Gastrocnemius medialis (tissue), 4 donors: Measurements from ENCODE around the gene PPIL3.

ENCODE experiments used
- POLR2A ChIP-seq, 2 donors: fragments of 450-650 bp; IDR thresholded peaks; one replicate each; pipeline ENCODE4 v1.6.1; 2017; ENCODE audit warnings: antibody characterized with exemption in 2 of 2, mild to moderate bottlenecking in 2 of 2, moderate library complexity in 2 of 2
- TF ChIP-seq, protein P1 (sequence below), 5 experiments: fragments of 450-650 bp in 3 of 5; fragments of 200-600 bp in 2 of 5; sonication (generic) in 2 of 5; IDR thresholded peaks in 4 of 5; conservative IDR thresholded peaks in 1 of 5; 1 replicate in 4 of 5; 2 replicates in 1 of 5; pipeline ENCODE4 v1.5.1; 2016 to 2019; ENCODE audit warnings: antibody characterized with exemption in 5 of 5, mild to moderate bottlenecking in 3 of 5, moderate library complexity in 3 of 5

DNA sequence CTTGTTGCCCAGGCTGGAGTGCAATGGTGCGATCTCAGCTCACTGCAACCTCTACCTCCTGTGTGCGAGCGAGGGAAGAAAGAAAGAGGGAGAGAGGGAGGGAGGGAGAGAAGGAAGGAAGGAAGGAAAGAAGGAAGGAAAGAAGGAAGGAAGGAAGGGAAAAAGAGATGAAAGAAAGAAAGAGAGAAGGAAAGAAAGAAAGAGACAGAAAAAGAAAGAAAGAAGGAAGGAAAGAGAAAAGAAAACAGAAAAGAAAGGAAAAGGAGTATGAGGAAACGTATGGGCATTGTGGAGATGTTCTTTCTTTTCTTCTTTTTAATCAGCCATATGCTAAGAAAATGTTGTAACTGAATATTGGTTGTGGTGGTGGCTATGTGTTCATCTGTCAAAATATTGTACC, 40.9 kb downstream of the PPIL3 start:
- TF ChIP-seq, protein P1, sequence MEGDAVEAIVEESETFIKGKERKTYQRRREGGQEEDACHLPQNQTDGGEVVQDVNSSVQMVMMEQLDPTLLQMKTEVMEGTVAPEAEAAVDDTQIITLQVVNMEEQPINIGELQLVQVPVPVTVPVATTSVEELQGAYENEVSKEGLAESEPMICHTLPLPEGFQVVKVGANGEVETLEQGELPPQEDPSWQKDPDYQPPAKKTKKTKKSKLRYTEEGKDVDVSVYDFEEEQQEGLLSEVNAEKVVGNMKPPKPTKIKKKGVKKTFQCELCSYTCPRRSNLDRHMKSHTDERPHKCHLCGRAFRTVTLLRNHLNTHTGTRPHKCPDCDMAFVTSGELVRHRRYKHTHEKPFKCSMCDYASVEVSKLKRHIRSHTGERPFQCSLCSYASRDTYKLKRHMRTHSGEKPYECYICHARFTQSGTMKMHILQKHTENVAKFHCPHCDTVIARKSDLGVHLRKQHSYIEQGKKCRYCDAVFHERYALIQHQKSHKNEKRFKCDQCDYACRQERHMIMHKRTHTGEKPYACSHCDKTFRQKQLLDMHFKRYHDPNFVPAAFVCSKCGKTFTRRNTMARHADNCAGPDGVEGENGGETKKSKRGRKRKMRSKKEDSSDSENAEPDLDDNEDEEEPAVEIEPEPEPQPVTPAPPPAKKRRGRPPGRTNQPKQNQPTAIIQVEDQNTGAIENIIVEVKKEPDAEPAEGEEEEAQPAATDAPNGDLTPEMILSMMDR (IDR thresholded peaks at IDR 0.05 in 4 of 5, conservative IDR thresholded peaks at IDR 0.05 in 1 of 5) = no peak
- no peak for TF ChIP-seq POLR2A (IDR thresholded peaks at IDR 0.05)
